Body of pancreas (tissue), 4 donors: ENCODE results near the gene PTPRD. TPM values are rescaled to one million over a fixed set of nuclear protein-coding genes. Genes with fewer than 3 reads are reported as not detected.

Experiments used
- ATAC-seq: fragments of 150-250 bp; one replicate; pipeline ENCODE4 v1.9.1; 2016
- DNase-seq, 4 donors: peaks; one replicate each; pipeline ENCODE4 v3.0.0-alpha.2; 2019
- H3K27ac ChIP-seq, 4 donors: fragments of 200-600 bp; sonication (generic); 1 replicate in 3 of 4; 2 replicates in 1 of 4; pipeline versions ENCODE4 v1.5.1 to v1.6.1; 2016 to 2019; ENCODE audit warnings: mild to moderate bottlenecking in 1 of 4, mixed read lengths in 1 of 4, moderate library complexity in 1 of 4
- H3K27me3 ChIP-seq, 2 donors: fragments of 200-600 bp; sonication (generic); one replicate each; pipeline ENCODE4 v1.6.0; 2016; ENCODE audit warnings: mild to moderate bottlenecking in 1 of 2
- H3K36me3 ChIP-seq, 2 donors: fragments of 200-600 bp; sonication (generic); replicated peaks in 1 of 2; 2 replicates each; pipeline ENCODE4 v1.5.1; 2016; ENCODE audit warnings: low read depth in 2 of 2; ENCODE audit not compliant: insufficient read depth in 1 of 2
- H3K4me1 ChIP-seq: fragments of 200-600 bp; sonication (generic); one replicate; pipeline ENCODE4 v1.6.0; 2016
- H3K4me3 ChIP-seq, 2 donors: fragments of 200-600 bp; sonication (generic); 1 replicate in 1 of 2; 2 replicates in 1 of 2; pipeline ENCODE4 v1.5.1; 2016 to 2019
- H3K9me3 ChIP-seq, 3 donors: fragments of 200-600 bp; sonication (generic); 1 replicate in 2 of 3; 2 replicates in 1 of 3; pipeline ENCODE4 v1.5.1; 2016
- POLR2A ChIP-seq, 3 donors: fragments of 450-650 bp; IDR thresholded peaks; one replicate each; pipeline ENCODE4 v1.6.1; 2016; ENCODE audit warnings: antibody characterized with exemption in 3 of 3, mild to moderate bottlenecking in 2 of 3
- WGBS, 2 donors: methylation state at CpG; one replicate each; pipeline ENCODE4 v1.1.5; 2017; 5-methylcytosine and 5-hydroxymethylcytosine counted together
- intact Hi-C: fragments of 100-400 bp; cut with DNase I; formaldehyde crosslinking; loops from one replicate; pipeline ENCODE4 v1.15.1; 2023
- total RNA-seq, 2 donors: library from RNA; depleted of rRNA; stranded (reverse); fragments of >200 nt; gene quantifications; one replicate each; pipeline ENCODE4 v1.1.0, GENCODE V29; 2016
- TF ChIP-seq, protein P1 (sequence below), 7 experiments: fragments of 450-650 bp in 4 of 7; fragments of 200-600 bp in 3 of 7; sonication (generic) in 3 of 7; IDR thresholded peaks; one replicate each; pipeline ENCODE4 v1.5.1; 2016 to 2019; ENCODE audit warnings: antibody characterized with exemption in 7 of 7

The PTPRD gene
- total RNA-seq, 2 donors from 2014 or later, result 4.3 to 4.9 TPM

DNA sequence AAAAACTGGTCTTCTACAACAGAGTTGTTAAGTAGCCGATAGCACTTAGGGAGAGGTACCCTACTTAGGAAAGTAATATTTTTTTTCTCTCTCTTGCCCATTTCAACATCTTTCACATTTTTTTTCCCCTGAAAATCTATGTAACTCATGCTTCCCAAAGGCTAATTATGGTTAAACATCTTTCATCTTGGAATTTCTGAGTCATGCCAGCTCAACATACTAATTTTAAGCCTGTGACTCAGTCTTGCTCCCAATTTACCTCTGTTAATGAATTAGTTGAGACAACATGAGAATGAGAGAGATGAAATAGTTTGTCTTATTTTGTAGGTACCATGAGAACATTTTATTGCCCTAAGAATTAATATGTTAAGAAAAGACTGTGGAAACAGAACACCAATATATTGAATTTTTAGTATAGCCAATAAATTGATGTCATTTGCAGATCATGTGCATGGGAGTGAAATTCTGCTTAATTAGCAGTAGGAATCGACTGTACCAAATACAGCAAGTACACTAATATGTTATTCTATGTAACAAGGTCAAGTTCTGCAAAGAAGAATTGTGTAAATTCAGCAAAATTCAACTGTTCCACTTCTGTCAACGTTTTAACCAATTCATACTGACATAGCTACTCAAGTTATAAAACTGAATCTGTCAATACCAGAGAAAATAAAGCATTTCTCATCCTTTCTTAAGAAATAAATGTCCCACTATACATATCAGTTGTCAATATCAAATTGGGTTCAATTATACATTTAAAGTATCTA, 550.0 kb downstream of the PTPRD start:
- intact Hi-C loops, result no loop called here
- peaks cover 5% of the 10 kb centered on the region for H3K4me1 ChIP-seq
- H3K27ac ChIP-seq, result no peak overlapping the region
- WGBS, 2 donors, result 47 to 52% methylated on average over 3 of the region's 3 CpGs
- no peaks in the 10 kb centered on the region for H3K36me3 ChIP-seq
- TF ChIP-seq POLR2A (IDR thresholded peaks at IDR 0.05), result no peak
- TF ChIP-seq, protein P1, sequence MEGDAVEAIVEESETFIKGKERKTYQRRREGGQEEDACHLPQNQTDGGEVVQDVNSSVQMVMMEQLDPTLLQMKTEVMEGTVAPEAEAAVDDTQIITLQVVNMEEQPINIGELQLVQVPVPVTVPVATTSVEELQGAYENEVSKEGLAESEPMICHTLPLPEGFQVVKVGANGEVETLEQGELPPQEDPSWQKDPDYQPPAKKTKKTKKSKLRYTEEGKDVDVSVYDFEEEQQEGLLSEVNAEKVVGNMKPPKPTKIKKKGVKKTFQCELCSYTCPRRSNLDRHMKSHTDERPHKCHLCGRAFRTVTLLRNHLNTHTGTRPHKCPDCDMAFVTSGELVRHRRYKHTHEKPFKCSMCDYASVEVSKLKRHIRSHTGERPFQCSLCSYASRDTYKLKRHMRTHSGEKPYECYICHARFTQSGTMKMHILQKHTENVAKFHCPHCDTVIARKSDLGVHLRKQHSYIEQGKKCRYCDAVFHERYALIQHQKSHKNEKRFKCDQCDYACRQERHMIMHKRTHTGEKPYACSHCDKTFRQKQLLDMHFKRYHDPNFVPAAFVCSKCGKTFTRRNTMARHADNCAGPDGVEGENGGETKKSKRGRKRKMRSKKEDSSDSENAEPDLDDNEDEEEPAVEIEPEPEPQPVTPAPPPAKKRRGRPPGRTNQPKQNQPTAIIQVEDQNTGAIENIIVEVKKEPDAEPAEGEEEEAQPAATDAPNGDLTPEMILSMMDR (IDR thresholded peaks at IDR 0.05), result no peak
- H3K9me3 ChIP-seq, result no peaks in the 10 kb centered on the region
- H3K4me3 ChIP-seq, result no peak overlapping the region
- no peak for DNase-seq
- no peaks in the 10 kb centered on the region for H3K27me3 ChIP-seq
- ATAC-seq, result no peak

DNA sequence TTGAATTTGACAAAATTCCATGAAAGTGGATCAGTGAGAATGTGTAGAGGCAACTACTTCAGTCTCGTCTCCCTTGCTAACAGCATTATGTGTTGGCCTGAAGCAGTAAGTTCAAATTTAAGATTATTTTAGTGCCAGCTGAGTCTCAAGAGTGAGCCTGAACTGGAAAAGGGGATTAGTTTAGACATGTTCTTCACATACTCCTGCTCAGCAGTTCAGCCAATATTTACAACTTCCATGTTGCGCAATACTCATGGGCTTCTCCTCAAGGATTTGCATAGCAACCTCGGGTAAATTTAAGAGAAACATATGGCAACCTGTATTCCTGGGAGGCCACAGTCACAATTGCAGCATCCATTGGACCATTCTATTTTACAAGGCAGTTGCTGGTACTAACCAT, 553.8 kb downstream of the PTPRD start:
- intact Hi-C loops, result no loop called here
- no peak overlapping the region for H3K4me3 ChIP-seq
- peak; percentile 52 for ATAC-seq

DNA sequence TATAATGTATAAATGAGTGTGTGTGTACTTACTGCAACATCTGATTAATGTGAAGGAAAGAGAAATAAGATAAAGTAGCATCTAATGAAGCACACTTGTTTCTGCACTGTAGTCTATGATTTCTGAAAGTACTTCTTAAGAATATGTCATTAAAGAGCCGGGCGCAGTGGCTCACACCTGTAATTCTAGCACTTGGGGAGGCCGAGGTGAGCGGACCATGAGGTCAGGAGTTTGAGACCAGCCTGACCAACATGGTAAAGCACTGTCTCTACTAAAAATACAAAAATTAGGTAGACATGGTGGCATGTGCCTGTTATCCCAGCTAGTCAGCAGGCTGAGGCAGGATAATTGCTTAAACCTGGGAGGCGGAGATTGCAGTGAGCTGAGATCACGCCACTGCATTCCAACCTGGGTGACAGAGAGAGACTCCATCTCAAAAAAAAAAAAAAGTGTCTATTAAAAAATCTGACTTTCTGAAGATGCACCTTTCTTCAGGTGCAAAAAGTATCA, 556.9 kb downstream of the PTPRD start:
- ATAC-seq (no peak), DNase-seq (no peak)
- TF ChIP-seq POLR2A (IDR thresholded peaks at IDR 0.05), result no peak
- TF ChIP-seq, protein P1 (IDR thresholded peaks at IDR 0.05), result no peak
- H3K27me3 ChIP-seq, result peaks cover 0 to 6% of the 10 kb centered on the region in 2 donors
- no peak overlapping the region for H3K4me3 ChIP-seq
- H3K27ac ChIP-seq, result no peak overlapping the region
- no peaks in the 10 kb centered on the region for H3K9me3 ChIP-seq
- 88 to 90% methylated on average over 6 of the region's 6 CpGs for WGBS, 2 donors
- peaks cover 5% of the 10 kb centered on the region for H3K4me1 ChIP-seq
- no peaks in the 10 kb centered on the region for H3K36me3 ChIP-seq
- intact Hi-C loops, result no loop called here

More for the DNA sequence above, 553.8 kb downstream of the PTPRD start:
- TF ChIP-seq, protein P1 (IDR thresholded peaks at IDR 0.05), result no peak
- TF ChIP-seq POLR2A (IDR thresholded peaks at IDR 0.05), result no peak
- DNase-seq, result peak in 3 of 4 donors; percentile 19 to 32 (median 20)
- Histone ChIP-seq H3K27ac (no peak overlapping the region), H3K27me3 (no peaks in the 10 kb centered on the region), H3K4me1 (peaks cover 5% of the 10 kb centered on the region), H3K36me3 (no peaks in the 10 kb centered on the region), H3K9me3 (no peaks in the 10 kb centered on the region)
- WGBS, 2 donors, result 58 to 61% methylated on average over 3 of the region's 3 CpGs

DNA sequence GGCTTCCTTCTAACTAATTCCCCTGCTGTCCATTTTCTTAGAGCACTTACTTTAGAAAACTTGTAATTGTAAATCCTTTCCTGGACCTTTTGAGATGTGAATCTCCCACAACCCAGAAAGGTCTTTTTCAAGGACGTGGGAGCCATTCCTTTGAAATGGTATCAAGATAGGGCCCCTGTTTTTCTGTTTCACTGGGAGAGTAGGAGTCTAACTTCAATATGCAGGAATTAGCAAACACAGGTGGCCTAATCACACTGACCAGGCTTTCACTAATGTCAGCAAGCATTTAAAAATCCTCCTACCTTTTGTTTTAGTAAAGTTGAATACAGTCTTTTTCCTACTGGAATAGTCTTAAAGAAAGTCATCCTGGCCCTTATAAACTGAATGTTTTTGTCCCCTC, 558.3 kb downstream of the PTPRD start:
- H3K27me3 ChIP-seq, result peaks cover 0 to 6% of the 10 kb centered on the region in 2 donors
- H3K4me3 ChIP-seq, result no peak overlapping the region
- H3K9me3 ChIP-seq, result no peaks in the 10 kb centered on the region
- ATAC-seq (no peak), DNase-seq (no peak)
- TF ChIP-seq, protein P1 (IDR thresholded peaks at IDR 0.05), result no peak
- no peak for TF ChIP-seq POLR2A (IDR thresholded peaks at IDR 0.05)
- H3K27ac ChIP-seq, result no peak overlapping the region
- 35 to 47% methylated on average over 1 of the region's 1 CpG for WGBS, 2 donors
- intact Hi-C loops, result no loop called here
- no peaks in the 10 kb centered on the region for H3K36me3 ChIP-seq
- peaks cover 5% of the 10 kb centered on the region for H3K4me1 ChIP-seq

DNA sequence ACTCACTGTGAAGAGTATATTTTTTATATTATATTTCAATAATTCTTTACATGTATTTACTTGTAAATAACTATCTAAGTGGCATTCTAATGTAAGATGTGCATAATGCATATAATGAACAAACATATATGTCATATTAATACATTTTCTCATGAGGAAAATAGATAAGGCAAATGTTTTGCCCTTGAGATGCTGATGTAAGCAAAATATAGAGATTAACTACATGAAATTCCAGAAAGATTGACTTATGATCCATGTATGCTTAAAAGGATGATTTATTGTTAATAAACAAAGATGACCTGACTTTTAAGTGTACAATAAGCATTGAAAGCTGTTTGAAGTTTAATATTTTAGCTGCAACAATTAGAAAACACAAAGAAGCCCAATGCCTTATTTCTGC, 559.9 kb downstream of the PTPRD start:
- H3K27me3 ChIP-seq, result peaks cover 0 to 6% of the 10 kb centered on the region in 2 donors
- intact Hi-C loops, result no loop called here
- H3K4me3 ChIP-seq, result no peak overlapping the region
- H3K36me3 ChIP-seq, result no peaks in the 10 kb centered on the region
- H3K27ac ChIP-seq, result no peak overlapping the region
- H3K9me3 ChIP-seq, result no peaks in the 10 kb centered on the region
- no peaks in the 10 kb centered on the region for H3K4me1 ChIP-seq
- DNase-seq (no peak), ATAC-seq (no peak)
- TF ChIP-seq, protein P1 (IDR thresholded peaks at IDR 0.05), result no peak
- no peak for TF ChIP-seq POLR2A (IDR thresholded peaks at IDR 0.05)
